ENCODE results near the gene THBS3. TPM values are rescaled to one million over a fixed set of nuclear protein-coding genes. Genes with fewer than 3 reads are reported as not detected.

The THBS3 gene
- total and polyA plus RNA-seq, 9 of the 15 experiments (the other 6 are each of a cell fraction or from before 2014, with no cell fraction given) = 0.59 to 8.3 (median 3.2) TPM

DNA sequence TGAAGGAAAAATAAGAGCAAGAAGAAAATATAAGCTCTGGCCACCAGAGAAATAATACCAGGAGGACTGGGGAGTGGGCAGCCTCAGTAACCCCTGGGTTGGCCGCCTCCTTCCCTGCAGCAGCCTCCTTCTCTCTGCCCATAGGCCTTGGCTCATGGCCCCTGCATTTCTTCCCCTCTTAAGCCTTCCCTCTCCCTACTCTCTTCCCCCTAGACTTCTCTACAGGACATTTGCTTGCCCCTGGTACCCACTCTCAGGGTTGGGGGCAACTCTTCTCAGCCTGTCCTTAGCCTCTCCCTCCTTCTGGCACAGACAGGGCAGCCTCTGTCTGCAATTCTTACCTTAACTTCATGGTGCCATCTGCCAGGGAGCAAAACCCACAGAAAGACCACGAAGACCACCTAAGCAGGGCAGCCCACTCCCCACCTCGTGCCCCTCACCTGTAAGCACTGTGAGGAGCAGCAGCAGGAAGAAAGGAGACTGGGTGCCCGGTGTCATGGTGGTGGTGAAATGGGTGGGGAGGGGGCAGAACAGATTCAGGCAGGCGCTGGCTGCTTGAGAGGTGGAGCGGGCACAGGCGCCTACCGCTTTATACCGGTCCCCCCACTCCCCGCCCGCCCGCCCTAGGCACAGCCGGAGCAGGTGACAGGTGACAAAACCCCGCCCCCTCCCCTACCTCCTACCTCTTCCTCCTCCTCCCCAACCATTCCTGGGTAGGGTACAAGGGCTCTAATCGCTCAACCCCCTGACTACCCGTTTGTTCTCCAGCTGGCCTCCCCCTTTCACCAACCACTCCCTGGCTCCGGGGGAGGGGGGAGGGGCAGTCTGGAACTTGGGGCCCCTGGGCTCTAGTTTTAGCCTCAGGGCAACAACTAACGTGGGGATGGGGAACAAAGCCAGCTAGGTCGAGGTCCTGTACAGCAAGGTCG, 15.1 kb downstream of the THBS3 start:
- no peaks in the 10 kb centered on the region for H4K20me1 ChIP-seq (replicated peaks; ENCODE audit: control insufficient read depth, insufficient read depth, low read length)
- intact Hi-C loops (cut with micrococcal nuclease) = loop anchor here (1.0 kb wide), 3 partner anchors 13 to 35 kb away; no protein-coding TSS in a partner anchor
- no peaks in the 10 kb centered on the region for H3K27me3 ChIP-seq (ENCODE audit: control insufficient read depth in 2 of 2, insufficient read depth in 2 of 2, low read length in 2 of 2)
- peak overlapping the region; percentile 97 for H3K4me2 ChIP-seq (ENCODE audit: insufficient read depth, low read length)
- ChIA-PET CTCF (ENCODE audit: low intra/inter-chr PET ratio) (interaction anchor here (0.8 to 1.1 kb wide), 2 partner anchors 16 to 20 kb away, joined by 3 read pairs; partner anchors contain the start of gene KRTCAP2), POLR2A (interaction anchor here (0.6 to 1.2 kb wide), 12 partner anchors 8 to 322 kb away, joined by 3 to 7 read pairs (median 3); partner anchors contain the start of gene MTX1)
- 13% methylated on average over 8 of the region's 20 CpGs for WGBS (ENCODE audit: insufficient coverage, low coverage, missing lambda C conversion rate)
- peak overlapping the region; percentile 69 for H3K4me3 ChIP-seq
- ATAC-seq (peak; percentile 29), DNase-seq (ENCODE audit: extremely low read depth in 1 of 4, low spot score in 3 of 4) (peak; percentile 76 to 84 (median 82)), FAIRE-seq (peak; percentile 58)
- H3K4me1 ChIP-seq (replicated peaks in 1 of 2; ENCODE audit: control insufficient read depth in 2 of 2, insufficient read depth in 2 of 2, low read length in 2 of 2) = peaks cover 19 to 48% of the 10 kb centered on the region in 2 experiments
- no peaks in the 10 kb centered on the region for H3K9me3 ChIP-seq (replicated peaks; ENCODE audit: control insufficient read depth, insufficient read depth, low read depth, low read length)
- H3K9me1 ChIP-seq (ENCODE audit: control insufficient read depth, insufficient read depth, low read length) = no peaks in the 10 kb centered on the region
- in situ Hi-C loops (cut with MboI) = no loop called here
- H3K9ac ChIP-seq (ENCODE audit: insufficient read depth in 1 of 2, low read depth in 2 of 2, low read length in 2 of 2) = peak overlapping the region; percentile 98 to 99
- peak overlapping the region; percentile 97 for H2AFZ ChIP-seq (ENCODE audit: low read depth, low read length)
- H3K27ac ChIP-seq (ENCODE audit: extremely low read depth, low read depth, low read length) = peak overlapping the region; percentile 100
- no TSS peak for BruUV-seq (replicated peaks)
- H3K36me3 ChIP-seq (ENCODE audit: control insufficient read depth, insufficient read depth, low read length) = peaks cover 20% of the 10 kb centered on the region; the same call in 1 of the 3 replicates
- peaks cover 30% of the 10 kb centered on the region for H3K79me2 ChIP-seq (ENCODE audit: control insufficient read depth, insufficient read depth, low read length)
- TF ChIP-seq SMARCE1 (IDR thresholded peaks at IDR 0.05) (no peak), CBX2 (IDR thresholded peaks at IDR 0.05; ENCODE audit: insufficient read depth, low read length, poor library complexity, severe bottlenecking) (no peak), FOXJ3 (CRISPR knock-in tag; IDR thresholded peaks at IDR 0.05) (no peak), HNRNPL (IDR thresholded peaks at IDR 0.05; ENCODE audit: low read depth, low read length) (no peak), MTA2 (IDR thresholded peaks at IDR 0.05; ENCODE audit: low read depth) (no peak), TCFL5 (CRISPR knock-in tag; conservative IDR thresholded peaks at IDR 0.05) (no peak), GATAD2A (IDR thresholded peaks at IDR 0.05) (no peak), NFRKB (IDR thresholded peaks at IDR 0.05; ENCODE audit: low read depth) (peak; percentile 14), RCOR1 (IDR thresholded peaks at IDR 0.05; ENCODE audit: borderline replicate concordance in 1 of 2, low read depth in 2 of 2, low read length in 2 of 2) (0 out of 4 replicates have a peak, but pooled peaks of 1 of the 2 experiments have one; percentile 1), PURB (CRISPR knock-in tag; IDR thresholded peaks at IDR 0.05; ENCODE audit: low read depth) (no peak), HMG20A (CRISPR knock-in tag; conservative IDR thresholded peaks at IDR 0.05) (no peak), YY1 (IDR thresholded peaks at IDR 0.05; ENCODE audit: borderline replicate concordance in 1 of 3, control insufficient read depth in 1 of 3, extremely low read depth in 1 of 3, insufficient read depth in 3 of 3, insufficient read length in 1 of 3, insufficient replicate concordance in 2 of 3, low read depth in 1 of 3, low read length in 2 of 3) (no peak)
- TF ChIP-seq, protein P1, sequence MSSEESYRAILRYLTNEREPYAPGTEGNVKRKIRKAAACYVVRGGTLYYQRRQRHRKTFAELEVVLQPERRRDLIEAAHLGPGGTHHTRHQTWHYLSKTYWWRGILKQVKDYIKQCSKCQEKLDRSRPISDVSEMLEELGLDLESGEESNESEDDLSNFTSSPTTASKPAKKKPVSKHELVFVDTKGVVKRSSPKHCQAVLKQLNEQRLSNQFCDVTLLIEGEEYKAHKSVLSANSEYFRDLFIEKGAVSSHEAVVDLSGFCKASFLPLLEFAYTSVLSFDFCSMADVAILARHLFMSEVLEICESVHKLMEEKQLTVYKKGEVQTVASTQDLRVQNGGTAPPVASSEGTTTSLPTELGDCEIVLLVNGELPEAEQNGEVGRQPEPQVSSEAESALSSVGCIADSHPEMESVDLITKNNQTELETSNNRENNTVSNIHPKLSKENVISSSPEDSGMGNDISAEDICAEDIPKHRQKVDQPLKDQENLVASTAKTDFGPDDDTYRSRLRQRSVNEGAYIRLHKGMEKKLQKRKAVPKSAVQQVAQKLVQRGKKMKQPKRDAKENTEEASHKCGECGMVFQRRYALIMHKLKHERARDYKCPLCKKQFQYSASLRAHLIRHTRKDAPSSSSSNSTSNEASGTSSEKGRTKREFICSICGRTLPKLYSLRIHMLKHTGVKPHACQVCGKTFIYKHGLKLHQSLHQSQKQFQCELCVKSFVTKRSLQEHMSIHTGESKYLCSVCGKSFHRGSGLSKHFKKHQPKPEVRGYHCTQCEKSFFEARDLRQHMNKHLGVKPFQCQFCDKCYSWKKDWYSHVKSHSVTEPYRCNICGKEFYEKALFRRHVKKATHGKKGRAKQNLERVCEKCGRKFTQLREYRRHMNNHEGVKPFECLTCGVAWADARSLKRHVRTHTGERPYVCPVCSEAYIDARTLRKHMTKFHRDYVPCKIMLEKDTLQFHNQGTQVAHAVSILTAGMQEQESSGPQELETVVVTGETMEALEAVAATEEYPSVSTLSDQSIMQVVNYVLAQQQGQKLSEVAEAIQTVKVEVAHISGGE (CRISPR knock-in tag; IDR thresholded peaks at IDR 0.05) = peak in 1 of 3 experiments; percentile 40; a peak in 1 of 6 replicates
- TF ChIP-seq, protein P2, sequence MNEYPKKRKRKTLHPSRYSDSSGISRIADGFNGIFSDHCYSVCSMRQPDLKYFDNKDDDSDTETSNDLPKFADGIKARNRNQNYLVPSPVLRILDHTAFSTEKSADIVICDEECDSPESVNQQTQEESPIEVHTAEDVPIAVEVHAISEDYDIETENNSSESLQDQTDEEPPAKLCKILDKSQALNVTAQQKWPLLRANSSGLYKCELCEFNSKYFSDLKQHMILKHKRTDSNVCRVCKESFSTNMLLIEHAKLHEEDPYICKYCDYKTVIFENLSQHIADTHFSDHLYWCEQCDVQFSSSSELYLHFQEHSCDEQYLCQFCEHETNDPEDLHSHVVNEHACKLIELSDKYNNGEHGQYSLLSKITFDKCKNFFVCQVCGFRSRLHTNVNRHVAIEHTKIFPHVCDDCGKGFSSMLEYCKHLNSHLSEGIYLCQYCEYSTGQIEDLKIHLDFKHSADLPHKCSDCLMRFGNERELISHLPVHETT (CRISPR knock-in tag; conservative IDR thresholded peaks at IDR 0.05 in 1 of 2, IDR thresholded peaks at IDR 0.05 in 1 of 2) = 0 out of 4 replicates have a peak, but pooled peaks of 1 of the 2 experiments have one; percentile 21
